KMS-11 (cell line): ENCODE results near the gene EPHB1.

Source experiments
- H2AFZ ChIP-seq: fragments of 200-600 bp; sonication (generic); 2 replicates; pipeline ENCODE4 v1.6.1; 2016; ENCODE audit warnings: antibody characterized with exemption, mixed run types, low read depth
- H3K27ac ChIP-seq: fragments of 200-600 bp; sonication (generic); 2 replicates; pipeline ENCODE4 v1.6.1; 2016; ENCODE audit warnings: mild to moderate bottlenecking, mixed run types
- H3K27me3 ChIP-seq: fragments of 200-600 bp; sonication (generic); 2 replicates; pipeline ENCODE4 v1.6.1; 2017; ENCODE audit warnings: mild to moderate bottlenecking, low read depth, mixed run types, moderate library complexity; ENCODE audit not compliant: insufficient read depth
- H3K36me3 ChIP-seq: fragments of 200-600 bp; sonication (generic); 2 replicates; pipeline ENCODE4 v1.6.1; 2017; ENCODE audit warnings: mild to moderate bottlenecking, mixed run types; ENCODE audit not compliant: insufficient read depth
- H3K4me1 ChIP-seq: fragments of 200-600 bp; sonication (generic); 2 replicates; pipeline ENCODE4 v1.6.1; 2016; ENCODE audit warnings: mild to moderate bottlenecking, low read depth, mixed run types; ENCODE audit not compliant: poor library complexity, severe bottlenecking
- H3K4me2 ChIP-seq: fragments of 200-600 bp; sonication (generic); 2 replicates; pipeline ENCODE4 v1.7.0; 2016; ENCODE audit warnings: mild to moderate bottlenecking, mixed run types
- H3K4me3 ChIP-seq: fragments of 200-600 bp; sonication (generic); IDR thresholded peaks from 2 replicates; pipeline ENCODE4 v1.6.1; 2017; ENCODE audit warnings: low read depth, low read length, mixed read lengths; ENCODE audit not compliant: insufficient read depth
- H3K79me2 ChIP-seq: fragments of 200-600 bp; sonication (generic); 2 replicates; pipeline ENCODE4 v1.6.1; 2016; ENCODE audit warnings: low read depth, mixed run types; ENCODE audit not compliant: insufficient read depth
- H3K9ac ChIP-seq: fragments of 200-600 bp; sonication (generic); 2 replicates; pipeline ENCODE4 v1.6.1; 2016; ENCODE audit warnings: mild to moderate bottlenecking, mixed run types
- H4K20me1 ChIP-seq: fragments of 200-600 bp; sonication (generic); 2 replicates; pipeline ENCODE4 v1.6.1; 2016; ENCODE audit warnings: mild to moderate bottlenecking, mixed run types; ENCODE audit not compliant: insufficient read depth
- TF ChIP-seq, protein P1 (sequence below): fragments of 200-600 bp; sonication (generic); conservative IDR thresholded peaks from 2 replicates; pipeline ENCODE4 v1.6.1; 2017; ENCODE audit warnings: low read depth, mild to moderate bottlenecking, antibody characterized with exemption, low read length, moderate library complexity, mixed read lengths

EPHB1 gene

DNA sequence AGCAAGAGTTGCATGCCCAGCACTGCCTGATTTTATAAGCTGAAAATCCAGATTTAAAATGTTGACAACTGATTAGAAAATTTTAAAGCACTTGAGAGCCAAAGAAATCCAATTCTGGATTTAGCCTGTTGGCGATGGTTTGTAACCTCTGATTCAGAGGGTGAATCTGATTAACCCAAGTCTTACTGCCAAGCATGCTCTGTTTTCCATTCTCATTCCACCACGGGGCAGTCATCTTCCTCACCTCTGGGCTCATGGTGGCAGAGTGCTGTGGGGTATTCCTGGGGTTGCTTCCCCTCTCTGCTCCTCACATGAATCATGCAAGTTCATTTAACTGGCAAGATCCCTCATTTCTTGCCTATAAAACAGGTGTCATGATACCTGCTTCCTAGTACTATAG, 342.2 kb downstream of the EPHB1 start:
- H3K4me3 ChIP-seq: no peak overlapping the region
- H3K4me2 ChIP-seq: no peak overlapping the region
- no peaks in the 10 kb centered on the region for H3K27me3 ChIP-seq
- no peak overlapping the region for H3K27ac ChIP-seq
- no peaks in the 10 kb centered on the region for H3K79me2 ChIP-seq
- H3K36me3 ChIP-seq: no peaks in the 10 kb centered on the region
- TF ChIP-seq, protein P1, sequence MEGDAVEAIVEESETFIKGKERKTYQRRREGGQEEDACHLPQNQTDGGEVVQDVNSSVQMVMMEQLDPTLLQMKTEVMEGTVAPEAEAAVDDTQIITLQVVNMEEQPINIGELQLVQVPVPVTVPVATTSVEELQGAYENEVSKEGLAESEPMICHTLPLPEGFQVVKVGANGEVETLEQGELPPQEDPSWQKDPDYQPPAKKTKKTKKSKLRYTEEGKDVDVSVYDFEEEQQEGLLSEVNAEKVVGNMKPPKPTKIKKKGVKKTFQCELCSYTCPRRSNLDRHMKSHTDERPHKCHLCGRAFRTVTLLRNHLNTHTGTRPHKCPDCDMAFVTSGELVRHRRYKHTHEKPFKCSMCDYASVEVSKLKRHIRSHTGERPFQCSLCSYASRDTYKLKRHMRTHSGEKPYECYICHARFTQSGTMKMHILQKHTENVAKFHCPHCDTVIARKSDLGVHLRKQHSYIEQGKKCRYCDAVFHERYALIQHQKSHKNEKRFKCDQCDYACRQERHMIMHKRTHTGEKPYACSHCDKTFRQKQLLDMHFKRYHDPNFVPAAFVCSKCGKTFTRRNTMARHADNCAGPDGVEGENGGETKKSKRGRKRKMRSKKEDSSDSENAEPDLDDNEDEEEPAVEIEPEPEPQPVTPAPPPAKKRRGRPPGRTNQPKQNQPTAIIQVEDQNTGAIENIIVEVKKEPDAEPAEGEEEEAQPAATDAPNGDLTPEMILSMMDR: no peak
- no peak overlapping the region for H3K9ac ChIP-seq
- no peaks in the 10 kb centered on the region for H4K20me1 ChIP-seq
- no peaks in the 10 kb centered on the region for H3K4me1 ChIP-seq
- no peak overlapping the region for H2AFZ ChIP-seq

DNA sequence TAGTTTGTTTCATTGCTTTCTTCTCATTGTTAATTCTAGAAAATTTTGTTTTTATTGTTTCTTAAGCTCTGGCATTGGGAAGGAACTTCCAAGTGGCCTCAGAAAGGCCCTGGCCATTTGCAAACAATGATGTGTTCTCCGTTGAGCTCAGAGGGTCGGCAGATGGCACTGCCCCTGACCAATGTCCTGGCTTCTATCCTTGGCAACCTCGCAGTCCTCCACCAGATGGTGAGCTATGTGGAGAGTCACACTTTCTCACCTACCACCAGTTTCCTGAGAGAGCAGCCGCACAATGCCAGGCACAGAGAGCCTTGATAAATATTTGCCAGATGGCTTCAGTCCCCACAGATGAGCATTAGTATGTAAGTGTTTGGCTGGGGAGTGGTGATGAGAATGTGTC, 343.7 kb downstream of the EPHB1 start:
- H3K27ac ChIP-seq: no peak overlapping the region
- no peak overlapping the region for H2AFZ ChIP-seq
- no peak overlapping the region for H3K9ac ChIP-seq
- TF ChIP-seq, protein P1: no peak
- H3K79me2 ChIP-seq: no peaks in the 10 kb centered on the region
- no peaks in the 10 kb centered on the region for H4K20me1 ChIP-seq
- no peak overlapping the region for H3K4me2 ChIP-seq
- H3K4me3 ChIP-seq: no peak overlapping the region
- no peaks in the 10 kb centered on the region for H3K4me1 ChIP-seq
- no peaks in the 10 kb centered on the region for H3K27me3 ChIP-seq
- no peaks in the 10 kb centered on the region for H3K36me3 ChIP-seq

DNA sequence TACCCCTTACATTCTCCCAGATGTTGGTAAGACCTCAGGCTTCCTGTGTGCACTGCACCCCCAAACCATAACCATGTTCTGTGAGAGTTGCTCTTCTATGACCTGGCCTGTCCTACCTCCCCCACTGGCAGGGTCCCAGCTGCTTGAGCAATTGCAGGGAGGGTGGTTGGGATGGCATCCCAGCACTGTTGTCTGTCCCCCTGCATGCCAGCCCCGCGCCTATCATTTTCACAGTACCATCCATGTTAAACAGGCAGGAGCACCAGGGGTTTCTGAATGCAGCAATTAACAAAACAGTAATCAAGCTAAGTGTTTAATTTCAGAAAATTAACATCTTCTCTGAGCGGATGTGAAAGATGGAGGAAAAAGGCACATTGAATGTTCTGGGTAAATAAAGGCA, 345.5 kb downstream of the EPHB1 start:
- TF ChIP-seq, protein P1: no peak
- Histone ChIP-seq H3K79me2 (no peaks in the 10 kb centered on the region), H2AFZ (no peak overlapping the region), H4K20me1 (no peaks in the 10 kb centered on the region), H3K4me1 (no peaks in the 10 kb centered on the region), H3K9ac (no peak overlapping the region), H3K4me3 (no peak overlapping the region), H3K36me3 (no peaks in the 10 kb centered on the region), H3K4me2 (no peak overlapping the region), H3K27me3 (no peaks in the 10 kb centered on the region), H3K27ac (no peak overlapping the region)

DNA sequence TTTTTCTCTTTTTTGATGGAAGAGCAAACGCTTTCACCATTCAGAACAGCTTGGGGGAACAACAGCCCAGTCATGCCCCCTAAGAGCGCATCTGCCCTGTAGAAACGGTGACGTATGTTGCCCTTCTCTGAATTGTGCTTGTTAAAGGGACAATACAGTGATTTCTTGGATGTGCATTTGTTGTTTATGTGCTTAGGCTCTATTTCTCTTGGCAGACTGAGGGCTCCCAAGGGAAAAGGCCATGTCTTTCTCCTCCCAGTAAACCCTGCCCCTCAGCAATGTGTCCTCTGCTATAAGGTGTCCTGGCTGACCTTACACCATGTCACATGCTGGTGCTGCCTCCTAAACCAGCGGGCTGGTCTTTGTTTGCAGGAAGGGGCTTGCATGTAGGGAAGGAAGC, 346.1 kb downstream of the EPHB1 start:
- Histone ChIP-seq H3K27ac (no peak overlapping the region), H3K4me3 (no peak overlapping the region), H3K4me2 (no peak overlapping the region), H3K9ac (no peak overlapping the region), H3K79me2 (no peaks in the 10 kb centered on the region), H4K20me1 (no peaks in the 10 kb centered on the region), H3K4me1 (no peaks in the 10 kb centered on the region), H3K36me3 (no peaks in the 10 kb centered on the region), H2AFZ (no peak overlapping the region), H3K27me3 (no peaks in the 10 kb centered on the region)
- TF ChIP-seq, protein P1: no peak

DNA sequence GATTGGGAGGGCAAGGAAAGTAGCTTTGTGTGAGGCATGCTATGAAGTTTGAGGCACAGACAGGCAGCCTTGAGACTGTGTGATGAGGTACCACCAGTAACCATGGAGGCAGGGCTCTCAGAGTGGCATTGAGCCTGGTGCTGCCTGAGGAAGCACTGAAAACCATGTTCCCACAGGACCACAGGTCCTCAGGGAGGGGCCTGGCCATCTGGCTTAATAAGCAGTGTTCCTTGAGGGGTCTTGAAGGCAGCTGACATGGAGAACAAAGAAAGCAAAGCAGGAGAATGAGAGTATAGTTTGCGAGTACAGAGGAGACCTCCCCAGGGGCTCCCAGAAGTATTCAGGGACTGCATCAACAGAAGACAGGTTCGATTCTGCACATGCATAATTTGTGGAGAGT, 346.6 kb downstream of the EPHB1 start:
- no peaks in the 10 kb centered on the region for H4K20me1 ChIP-seq
- no peaks in the 10 kb centered on the region for H3K4me1 ChIP-seq

More for the DNA sequence above, 346.6 kb downstream of the EPHB1 start:
- Histone ChIP-seq H3K27ac (no peak overlapping the region), H2AFZ (no peak overlapping the region), H3K27me3 (no peaks in the 10 kb centered on the region), H3K36me3 (no peaks in the 10 kb centered on the region), H3K4me3 (no peak overlapping the region), H3K79me2 (no peaks in the 10 kb centered on the region), H3K9ac (no peak overlapping the region), H3K4me2 (no peak overlapping the region)
- TF ChIP-seq, protein P1: no peak
